Endothelial cell (in vitro differentiated cells): ENCODE results near the gene C2orf15. TPM values are rescaled to one million over a fixed set of nuclear protein-coding genes. Genes with fewer than 3 reads are reported as not detected.
"Not testable (repeated sequence)": the region's sequence is repeated elsewhere in the genome, so short reads cannot be mapped to it uniquely, and the experiment has no call there.

Experiments used
- DNase-seq: peaks from one replicate; pipeline ENCODE4 v3.0.0; 2021; ENCODE audit warnings: low spot score
- H3K27ac Mint-ChIP-seq: one replicate; pipeline ENCODE4 v1.8.0; 2021; ENCODE audit warnings: mixed read lengths, inconsistent platforms; ENCODE audit not compliant: unreplicated experiment
- H3K27me3 Mint-ChIP-seq: one replicate; pipeline ENCODE4 v1.8.0; 2021; ENCODE audit warnings: mild to moderate bottlenecking, moderate library complexity, mixed read lengths, inconsistent platforms; ENCODE audit not compliant: unreplicated experiment
- H3K36me3 Mint-ChIP-seq: one replicate; pipeline ENCODE4 v1.8.0; 2021; ENCODE audit warnings: mild to moderate bottlenecking, low read depth, mixed read lengths, inconsistent platforms; ENCODE audit not compliant: unreplicated experiment
- H3K4me1 Mint-ChIP-seq: one replicate; pipeline ENCODE4 v1.8.0; 2021; ENCODE audit warnings: mild to moderate bottlenecking, mixed read lengths, inconsistent platforms; ENCODE audit not compliant: unreplicated experiment
- H3K4me3 Mint-ChIP-seq: one replicate; pipeline ENCODE4 v1.8.0; 2021; ENCODE audit warnings: mild to moderate bottlenecking, mixed read lengths, inconsistent platforms; ENCODE audit not compliant: unreplicated experiment
- H3K9me3 Mint-ChIP-seq: one replicate; pipeline ENCODE4 v1.8.0; 2021; ENCODE audit warnings: mixed read lengths, inconsistent platforms; ENCODE audit not compliant: unreplicated experiment
- total RNA-seq: library from RNA; stranded (reverse); fragmentation: NEBNext Ultra II Directional; extraction: Animal tissue kit (Norgen Biotek cat#: 25700); gene quantifications from one replicate; pipeline ENCODE4 v1.2.1, GENCODE V29; 2021; ENCODE audit not compliant: unreplicated experiment
- TF ChIP-seq, protein P1 (sequence below): fragments of 200-600 bp; sonication (generic); IDR thresholded peaks from one replicate; pipeline ENCODE4 v1.5.0; 2021; ENCODE audit warnings: antibody characterized with exemption; ENCODE audit not compliant: unreplicated experiment

C2orf15 gene
- total RNA-seq, 1 donor from 2014 or later, result 0.26 TPM

DNA sequence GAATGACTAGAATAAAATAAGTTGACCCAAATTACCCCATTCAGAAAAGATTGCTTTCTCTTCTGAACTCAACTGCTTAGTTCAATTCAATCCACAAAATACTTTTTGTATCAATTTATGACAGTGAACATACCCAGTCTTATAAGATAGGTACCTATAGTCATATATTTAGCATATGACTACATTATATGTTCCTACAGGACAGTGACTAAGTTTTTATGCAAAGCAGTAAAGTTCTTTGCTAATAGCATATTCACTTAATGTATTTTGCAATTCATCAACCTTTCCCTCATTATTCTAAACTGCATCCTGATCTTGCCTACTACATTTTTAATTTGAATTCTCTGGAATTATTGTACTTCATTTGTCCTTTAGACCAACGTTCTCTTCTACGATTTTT lies 30.3 kb upstream of the C2orf15 start:
- Mint-ChIP-seq H3K27me3 (peaks cover 2% of the 10 kb centered on the region), H3K36me3 (no peaks in the 10 kb centered on the region), H3K27ac (no peak overlapping the region), H3K4me1 (peaks cover 9% of the 10 kb centered on the region), H3K9me3 (no peaks in the 10 kb centered on the region), H3K4me3 (no peak overlapping the region)
- no peak for DNase-seq
- TF ChIP-seq, protein P1, sequence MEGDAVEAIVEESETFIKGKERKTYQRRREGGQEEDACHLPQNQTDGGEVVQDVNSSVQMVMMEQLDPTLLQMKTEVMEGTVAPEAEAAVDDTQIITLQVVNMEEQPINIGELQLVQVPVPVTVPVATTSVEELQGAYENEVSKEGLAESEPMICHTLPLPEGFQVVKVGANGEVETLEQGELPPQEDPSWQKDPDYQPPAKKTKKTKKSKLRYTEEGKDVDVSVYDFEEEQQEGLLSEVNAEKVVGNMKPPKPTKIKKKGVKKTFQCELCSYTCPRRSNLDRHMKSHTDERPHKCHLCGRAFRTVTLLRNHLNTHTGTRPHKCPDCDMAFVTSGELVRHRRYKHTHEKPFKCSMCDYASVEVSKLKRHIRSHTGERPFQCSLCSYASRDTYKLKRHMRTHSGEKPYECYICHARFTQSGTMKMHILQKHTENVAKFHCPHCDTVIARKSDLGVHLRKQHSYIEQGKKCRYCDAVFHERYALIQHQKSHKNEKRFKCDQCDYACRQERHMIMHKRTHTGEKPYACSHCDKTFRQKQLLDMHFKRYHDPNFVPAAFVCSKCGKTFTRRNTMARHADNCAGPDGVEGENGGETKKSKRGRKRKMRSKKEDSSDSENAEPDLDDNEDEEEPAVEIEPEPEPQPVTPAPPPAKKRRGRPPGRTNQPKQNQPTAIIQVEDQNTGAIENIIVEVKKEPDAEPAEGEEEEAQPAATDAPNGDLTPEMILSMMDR, result no peak

GRCh38 chr2:99111945-99112344 lies 29.6 kb upstream of the C2orf15 start:
- Mint-ChIP-seq H3K27me3 (peaks cover 2% of the 10 kb centered on the region), H3K36me3 (no peaks in the 10 kb centered on the region), H3K4me1 (peaks cover 9% of the 10 kb centered on the region), H3K9me3 (no peaks in the 10 kb centered on the region), H3K4me3 (no peak overlapping the region), H3K27ac (no peak overlapping the region)
- TF ChIP-seq, protein P1, result no peak
- no peak for DNase-seq

DNA sequence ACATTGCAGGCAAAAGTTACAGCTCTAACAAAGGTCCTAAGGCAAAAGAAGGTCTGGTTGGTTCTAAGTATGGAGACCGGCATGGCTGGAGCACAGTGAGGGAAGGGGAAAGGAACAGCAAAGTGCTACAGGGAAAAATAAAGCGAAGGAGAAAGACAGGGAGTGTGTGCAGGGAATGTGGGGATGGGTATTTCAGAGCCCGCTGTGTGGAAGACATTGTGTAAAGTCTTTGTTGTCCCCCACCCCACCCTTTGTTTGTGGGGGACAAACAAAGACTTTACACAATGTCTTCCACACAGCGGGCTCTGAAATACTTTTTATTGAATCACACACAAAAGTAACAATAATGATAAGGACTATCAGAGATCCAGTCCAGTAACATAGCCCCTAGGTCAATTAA lies 28.9 kb upstream of the C2orf15 start:
- TF ChIP-seq, protein P1, result no peak
- no peak overlapping the region for H3K4me3 Mint-ChIP-seq
- H3K27ac Mint-ChIP-seq, result peak overlapping the region; percentile 80
- H3K9me3 Mint-ChIP-seq, result no peaks in the 10 kb centered on the region
- peaks cover 2% of the 10 kb centered on the region for H3K27me3 Mint-ChIP-seq
- no peaks in the 10 kb centered on the region for H3K36me3 Mint-ChIP-seq
- DNase-seq, result no peak
- peaks cover 9% of the 10 kb centered on the region for H3K4me1 Mint-ChIP-seq

- no peak for DNase-seq
- H3K4me3 Mint-ChIP-seq, result no peak overlapping the region
- no peaks in the 10 kb centered on the region for H3K27me3 Mint-ChIP-seq
- TF ChIP-seq, protein P1, result no peak
- H3K36me3 Mint-ChIP-seq, result peaks cover 9% of the 10 kb centered on the region
- no peaks in the 10 kb centered on the region for H3K4me1 Mint-ChIP-seq
- H3K9me3 Mint-ChIP-seq, result peaks cover 8% of the 10 kb centered on the region
- no peak overlapping the region for H3K27ac Mint-ChIP-seq
Observed at GRCh38 chr2:99127981-99128380, 13.5 kb upstream of the C2orf15 start.

DNA sequence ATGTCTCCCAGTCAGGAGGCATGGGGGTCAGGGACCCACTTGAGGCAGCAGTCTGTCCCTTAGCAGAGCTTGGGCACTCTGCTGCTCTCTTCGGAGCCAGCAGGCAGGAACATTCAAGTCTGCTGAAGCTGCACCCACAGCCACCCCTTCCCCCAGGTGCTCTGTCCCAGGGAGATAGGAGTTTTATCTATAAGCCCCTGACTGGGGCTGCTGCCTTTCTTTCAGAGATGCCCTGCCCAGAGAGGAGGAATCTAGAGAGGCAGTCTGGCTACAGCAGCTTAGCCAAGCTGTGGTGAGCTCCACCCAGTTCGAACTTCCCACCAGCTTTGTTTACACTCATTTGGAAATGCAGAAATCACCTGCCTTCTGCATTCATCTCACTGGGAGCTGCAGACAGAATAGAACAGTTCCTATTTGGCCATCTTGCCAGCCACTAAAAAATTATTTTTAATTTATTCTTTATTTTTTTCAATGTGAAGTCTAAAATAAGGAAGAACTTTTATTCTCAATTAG lies 6.4 kb upstream of the C2orf15 start:
- Mint-ChIP-seq H3K9me3 (peaks cover 18% of the 10 kb centered on the region), H3K36me3 (peaks cover 24% of the 10 kb centered on the region)
- not testable (repeated sequence) for H3K27ac Mint-ChIP-seq

More for the DNA sequence above, 6.4 kb upstream of the C2orf15 start:
- not testable (repeated sequence) for DNase-seq, H3K27me3 Mint-ChIP-seq, H3K4me3 Mint-ChIP-seq, H3K4me1 Mint-ChIP-seq
